HL-60 (cell line): ENCODE measurements around the gene TOP2B.

Source experiments
- CTCF ChIP-seq: IDR thresholded peaks from one replicate; pipeline ENCODE4 v1.5.1; 2011; ENCODE audit warnings: low read length, control low read depth, inconsistent platforms; ENCODE audit not compliant: insufficient read depth
- POLR2AphosphoS5 ChIP-seq: IDR thresholded peaks from 2 replicates; pipeline ENCODE4 v1.6.1; 2012; ENCODE audit warnings: low read depth

GRCh38 chr3:25610167-25610566 lies 54.5 kb downstream of the TOP2B start:
- TF ChIP-seq CTCF (no peak), POLR2AphosphoS5 (no peak)
